ENCODE results near the gene ICAM5.

ICAM5 gene

GRCh38 chr19:10259162-10259905 is 30.4 kb upstream of the ICAM5 start:
- peaks cover 0 to 5% of the 10 kb centered on the region in 2 donors for H3K4me1 Mint-ChIP-seq (ENCODE audit: low read depth in 2 of 2)
- ATAC-seq (replicated peaks) (peak; percentile 97), DNase-seq (peak; percentile 84 to 87 (median 85))
- H3K36me3 Mint-ChIP-seq (ENCODE audit: insufficient read depth), result peaks cover 45% of the 10 kb centered on the region
- no peaks in the 10 kb centered on the region for H3K9me3 Mint-ChIP-seq
- no peak overlapping the region for H3K4me3 Mint-ChIP-seq
- peak overlapping the region in 1 of 2 donors; percentile 32 for H3K27ac Mint-ChIP-seq
- no peaks in the 10 kb centered on the region for H3K27me3 Mint-ChIP-seq

- Mint-ChIP-seq H3K27ac (peak overlapping the region in 1 of 2 donors; percentile 32), H3K9me3 (no peaks in the 10 kb centered on the region), H3K36me3 (ENCODE audit: insufficient read depth) (peaks cover 39% of the 10 kb centered on the region), H3K4me3 (no peak overlapping the region), H3K4me1 (ENCODE audit: low read depth in 2 of 2) (peaks cover 0 to 5% of the 10 kb centered on the region in 2 donors), H3K27me3 (no peaks in the 10 kb centered on the region)
- ATAC-seq (replicated peaks) (no peak), DNase-seq (no peak)
Observed at GRCh38 chr19:10260141-10260584, 29.6 kb upstream of the ICAM5 start.

GRCh38 chr19:10262771-10263170 is 27.0 kb upstream of the ICAM5 start:
- Mint-ChIP-seq H3K27ac (no peak overlapping the region), H3K36me3 (ENCODE audit: insufficient read depth) (peaks cover 16% of the 10 kb centered on the region), H3K4me1 (ENCODE audit: low read depth in 2 of 2) (no peaks in the 10 kb centered on the region), H3K27me3 (no peaks in the 10 kb centered on the region), H3K9me3 (no peaks in the 10 kb centered on the region), H3K4me3 (no peak overlapping the region)
- ATAC-seq (replicated peaks) (no peak), DNase-seq (no peak)

- H3K36me3 Mint-ChIP-seq (ENCODE audit: insufficient read depth), result peaks cover 31% of the 10 kb centered on the region
- no peak overlapping the region for H3K4me3 Mint-ChIP-seq
Observed at GRCh38 chr19:10266706-10267105, 23.0 kb upstream of the ICAM5 start.

DNA sequence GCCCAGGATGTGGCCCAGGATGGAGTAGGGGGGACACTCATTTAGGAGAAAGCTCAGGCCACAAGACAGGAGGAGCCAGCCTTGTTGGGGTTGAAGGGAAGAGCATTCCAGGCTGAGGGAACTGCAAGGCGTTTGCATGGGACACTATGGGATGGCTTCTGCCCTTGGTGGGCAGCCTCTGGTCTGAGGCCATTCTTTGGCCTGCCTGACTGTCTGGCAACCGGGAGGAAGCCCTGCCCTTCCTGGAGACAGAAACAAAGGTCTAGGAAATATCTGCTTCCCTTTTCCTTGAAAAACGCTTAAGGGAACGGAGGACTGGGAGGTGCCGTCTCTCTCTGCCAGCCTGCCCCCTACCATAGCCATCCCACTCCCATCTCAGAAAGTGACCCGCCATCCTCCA is 21.7 kb upstream of the ICAM5 start:
- DNase-seq (no peak), ATAC-seq (replicated peaks) (no peak)
- H3K4me1 Mint-ChIP-seq (ENCODE audit: low read depth in 2 of 2), result peaks cover 29 to 30% of the 10 kb centered on the region in 2 donors
- H3K27ac Mint-ChIP-seq, result no peak overlapping the region
- no peaks in the 10 kb centered on the region for H3K9me3 Mint-ChIP-seq
- H3K36me3 Mint-ChIP-seq (ENCODE audit: insufficient read depth), result peaks cover 38% of the 10 kb centered on the region
- no peaks in the 10 kb centered on the region for H3K27me3 Mint-ChIP-seq
- no peak overlapping the region for H3K4me3 Mint-ChIP-seq

More at GRCh38 chr19:10266706-10267105, 23.0 kb upstream of the ICAM5 start:
- Mint-ChIP-seq H3K27ac (no peak overlapping the region), H3K27me3 (no peaks in the 10 kb centered on the region), H3K9me3 (no peaks in the 10 kb centered on the region), H3K4me1 (ENCODE audit: low read depth in 2 of 2) (peaks cover 20 to 21% of the 10 kb centered on the region in 2 donors)
- ATAC-seq (replicated peaks) (no peak), DNase-seq (no peak)

GRCh38 chr19:10269333-10270179 is 20.2 kb upstream of the ICAM5 start:
- H3K4me3 Mint-ChIP-seq, result peak overlapping the region; percentile 89
- H3K36me3 Mint-ChIP-seq (ENCODE audit: insufficient read depth), result peaks cover 44% of the 10 kb centered on the region
- peaks cover 31 to 33% of the 10 kb centered on the region in 2 donors for H3K4me1 Mint-ChIP-seq (ENCODE audit: low read depth in 2 of 2)
- DNase-seq (peak; percentile 90 to 94 (median 90)), ATAC-seq (replicated peaks) (peak; percentile 67)
- H3K9me3 Mint-ChIP-seq, result no peaks in the 10 kb centered on the region
- H3K27ac Mint-ChIP-seq, result peak overlapping the region; percentile 95 to 98
- H3K27me3 Mint-ChIP-seq, result no peaks in the 10 kb centered on the region

GRCh38 chr19:10270180-10270615 is 19.6 kb upstream of the ICAM5 start:
- peaks cover 50% of the 10 kb centered on the region for H3K36me3 Mint-ChIP-seq (ENCODE audit: insufficient read depth)
- H3K9me3 Mint-ChIP-seq, result no peaks in the 10 kb centered on the region
- H3K4me1 Mint-ChIP-seq (ENCODE audit: low read depth in 2 of 2), result peaks cover 31 to 33% of the 10 kb centered on the region in 2 donors
- ATAC-seq (replicated peaks) (peak; percentile 71), DNase-seq (peak; percentile 76 to 80 (median 78))
- H3K27me3 Mint-ChIP-seq, result no peaks in the 10 kb centered on the region
- H3K27ac Mint-ChIP-seq, result peak overlapping the region; percentile 95 to 98
- peak overlapping the region; percentile 89 for H3K4me3 Mint-ChIP-seq

DNA sequence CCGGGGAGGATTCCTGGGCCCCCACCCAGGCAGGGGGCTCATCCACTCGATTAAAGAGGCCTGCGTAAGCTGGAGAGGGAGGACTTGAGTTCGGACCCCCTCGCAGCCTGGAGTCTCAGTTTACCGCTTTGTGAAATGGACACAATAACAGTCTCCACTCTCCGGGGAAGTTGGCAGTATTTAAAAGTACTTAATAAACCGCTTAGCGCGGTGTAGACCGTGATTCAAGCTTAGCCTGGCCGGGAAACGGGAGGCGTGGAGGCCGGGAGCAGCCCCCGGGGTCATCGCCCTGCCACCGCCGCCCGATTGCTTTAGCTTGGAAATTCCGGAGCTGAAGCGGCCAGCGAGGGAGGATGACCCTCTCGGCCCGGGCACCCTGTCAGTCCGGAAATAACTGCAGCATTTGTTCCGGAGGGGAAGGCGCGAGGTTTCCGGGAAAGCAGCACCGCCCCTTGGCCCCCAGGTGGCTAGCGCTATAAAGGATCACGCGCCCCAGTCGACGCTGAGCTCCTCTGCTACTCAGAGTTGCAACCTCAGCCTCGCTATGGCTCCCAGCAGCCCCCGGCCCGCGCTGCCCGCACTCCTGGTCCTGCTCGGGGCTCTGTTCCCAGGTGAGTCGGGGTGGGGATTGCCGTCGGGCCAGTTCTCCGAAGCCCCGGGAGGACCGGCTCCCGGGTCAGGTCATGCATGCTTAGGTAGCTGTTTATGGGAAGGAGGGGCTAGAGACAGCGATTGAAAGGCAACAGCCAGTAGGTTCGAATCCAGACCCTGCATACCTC is 18.9 kb upstream of the ICAM5 start, which contains the start of gene ICAM1:
Gene ICAM1 (plus strand): TSS at position 505 of the 779 bp plus-strand sequence. CDS start 40 bp downstream, at position 545.
- ATAC-seq (replicated peaks) (peak; percentile 56), DNase-seq (peak; percentile 70 to 72 (median 72))
- Mint-ChIP-seq H3K27me3 (no peaks in the 10 kb centered on the region), H3K4me1 (ENCODE audit: low read depth in 2 of 2) (peaks cover 31 to 33% of the 10 kb centered on the region in 2 donors), H3K4me3 (peak within 1 kb of the TSS; percentile 89), H3K36me3 (ENCODE audit: insufficient read depth) (peaks cover 56% of the 10 kb centered on the region), H3K9me3 (no peaks in the 10 kb centered on the region), H3K27ac (peak within 1 kb of the TSS; percentile 95 to 98)

GRCh38 chr19:10271543-10272086 is 18.1 kb upstream of the ICAM5 start:
- no peaks in the 10 kb centered on the region for H3K9me3 Mint-ChIP-seq
- H3K4me1 Mint-ChIP-seq (ENCODE audit: low read depth in 2 of 2), result peaks cover 31 to 33% of the 10 kb centered on the region in 2 donors
- H3K4me3 Mint-ChIP-seq, result peak overlapping the region; percentile 89
- peak; percentile 21 for ATAC-seq (replicated peaks)
- H3K27ac Mint-ChIP-seq, result peak overlapping the region; percentile 95 to 98
- peaks cover 64% of the 10 kb centered on the region for H3K36me3 Mint-ChIP-seq (ENCODE audit: insufficient read depth)
- no peaks in the 10 kb centered on the region for H3K27me3 Mint-ChIP-seq
- DNase-seq, result peak; percentile 33 to 45 (median 43)

GRCh38 chr19:10274589-10274988 is 15.2 kb upstream of the ICAM5 start:
- H3K27ac Mint-ChIP-seq, result peak overlapping the region in 1 of 2 donors; percentile 18
- no peaks in the 10 kb centered on the region for H3K27me3 Mint-ChIP-seq
- no peak for ATAC-seq (replicated peaks)
- peaks cover 87% of the 10 kb centered on the region for H3K36me3 Mint-ChIP-seq (ENCODE audit: insufficient read depth)
- no peaks in the 10 kb centered on the region for H3K9me3 Mint-ChIP-seq
- no peak overlapping the region for H3K4me3 Mint-ChIP-seq
- peaks cover 36 to 39% of the 10 kb centered on the region in 2 donors for H3K4me1 Mint-ChIP-seq (ENCODE audit: low read depth in 2 of 2)
- DNase-seq, result no peak

- H3K27me3 Mint-ChIP-seq, result no peaks in the 10 kb centered on the region
- DNase-seq, result no peak
- H3K36me3 Mint-ChIP-seq (ENCODE audit: insufficient read depth), result peaks cover 78% of the 10 kb centered on the region
- H3K9me3 Mint-ChIP-seq, result no peaks in the 10 kb centered on the region
- peaks cover 17 to 19% of the 10 kb centered on the region in 2 donors for H3K4me1 Mint-ChIP-seq (ENCODE audit: low read depth in 2 of 2)
- no peak for ATAC-seq (replicated peaks)
- H3K4me3 Mint-ChIP-seq, result no peak overlapping the region
- no peak overlapping the region for H3K27ac Mint-ChIP-seq
Observed at GRCh38 chr19:10277795-10278589, 11.8 kb upstream of the ICAM5 start.

- ATAC-seq (replicated peaks) (no peak), DNase-seq (no peak)
- H3K36me3 Mint-ChIP-seq (ENCODE audit: insufficient read depth), result peaks cover 86% of the 10 kb centered on the region
- H3K4me3 Mint-ChIP-seq, result peak overlapping the region; percentile 27 to 67
- no peaks in the 10 kb centered on the region for H3K9me3 Mint-ChIP-seq
- H3K27me3 Mint-ChIP-seq, result no peaks in the 10 kb centered on the region
- peak overlapping the region; percentile 79 to 88 for H3K27ac Mint-ChIP-seq
- peaks cover 17% of the 10 kb centered on the region in 2 donors for H3K4me1 Mint-ChIP-seq (ENCODE audit: low read depth in 2 of 2)
Observed at GRCh38 chr19:10278935-10279334, 10.8 kb upstream of the ICAM5 start.
